ENCODE measurements around the gene SENP1. TPM values are rescaled to one million over a fixed set of nuclear protein-coding genes. Genes with fewer than 3 reads are reported as not detected.

Gene SENP1
- polyA plus RNA-seq, 1 donor from 2014 or later, result 14.0 TPM

DNA sequence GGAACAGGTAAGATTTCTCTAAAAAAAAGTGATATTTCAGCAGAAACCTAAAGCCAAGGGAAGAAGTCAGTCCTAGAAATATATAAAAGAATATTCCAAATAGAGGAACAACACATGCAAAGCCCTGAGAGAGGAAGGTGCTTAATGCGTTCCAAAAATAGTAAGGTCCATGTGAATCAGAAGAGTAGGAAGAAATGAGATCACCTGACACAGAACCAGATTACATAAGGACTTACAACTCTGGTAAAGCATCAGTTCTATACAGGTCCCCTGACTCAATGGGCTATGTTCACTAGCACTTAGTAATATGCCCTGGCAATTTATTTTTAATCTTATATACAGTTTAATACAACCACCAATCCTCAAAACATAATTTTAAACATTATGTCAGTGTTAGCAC lies 30.0 kb downstream of the SENP1 start:
- no peaks in the 10 kb centered on the region for H3F3A ChIP-seq (ENCODE audit: insufficient read depth, low read length, poor library complexity, severe bottlenecking)
- no peak overlapping the region for H3K4me2 ChIP-seq (ENCODE audit: low read length)
- H3K79me2 ChIP-seq (replicated peaks; ENCODE audit: insufficient read depth, low read length), result no peaks in the 10 kb centered on the region
- no peaks in the 10 kb centered on the region for H3K9me3 ChIP-seq (ENCODE audit: low read length)
- no peak overlapping the region for H3K4me3 ChIP-seq (ENCODE audit: low read length)
- TF ChIP-seq TAF1 (IDR thresholded peaks at IDR 0.05; ENCODE audit: low read depth), result no peak
- TF ChIP-seq, protein P1, sequence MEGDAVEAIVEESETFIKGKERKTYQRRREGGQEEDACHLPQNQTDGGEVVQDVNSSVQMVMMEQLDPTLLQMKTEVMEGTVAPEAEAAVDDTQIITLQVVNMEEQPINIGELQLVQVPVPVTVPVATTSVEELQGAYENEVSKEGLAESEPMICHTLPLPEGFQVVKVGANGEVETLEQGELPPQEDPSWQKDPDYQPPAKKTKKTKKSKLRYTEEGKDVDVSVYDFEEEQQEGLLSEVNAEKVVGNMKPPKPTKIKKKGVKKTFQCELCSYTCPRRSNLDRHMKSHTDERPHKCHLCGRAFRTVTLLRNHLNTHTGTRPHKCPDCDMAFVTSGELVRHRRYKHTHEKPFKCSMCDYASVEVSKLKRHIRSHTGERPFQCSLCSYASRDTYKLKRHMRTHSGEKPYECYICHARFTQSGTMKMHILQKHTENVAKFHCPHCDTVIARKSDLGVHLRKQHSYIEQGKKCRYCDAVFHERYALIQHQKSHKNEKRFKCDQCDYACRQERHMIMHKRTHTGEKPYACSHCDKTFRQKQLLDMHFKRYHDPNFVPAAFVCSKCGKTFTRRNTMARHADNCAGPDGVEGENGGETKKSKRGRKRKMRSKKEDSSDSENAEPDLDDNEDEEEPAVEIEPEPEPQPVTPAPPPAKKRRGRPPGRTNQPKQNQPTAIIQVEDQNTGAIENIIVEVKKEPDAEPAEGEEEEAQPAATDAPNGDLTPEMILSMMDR (IDR thresholded peaks at IDR 0.05; ENCODE audit: poor library complexity, severe bottlenecking), result no peak
- no peak for TF ChIP-seq RAD21 (conservative IDR thresholded peaks at IDR 0.05)
- no peak for TF ChIP-seq EP300 (conservative IDR thresholded peaks at IDR 0.05; ENCODE audit: poor library complexity, severe bottlenecking)
- TF ChIP-seq, protein P2, sequence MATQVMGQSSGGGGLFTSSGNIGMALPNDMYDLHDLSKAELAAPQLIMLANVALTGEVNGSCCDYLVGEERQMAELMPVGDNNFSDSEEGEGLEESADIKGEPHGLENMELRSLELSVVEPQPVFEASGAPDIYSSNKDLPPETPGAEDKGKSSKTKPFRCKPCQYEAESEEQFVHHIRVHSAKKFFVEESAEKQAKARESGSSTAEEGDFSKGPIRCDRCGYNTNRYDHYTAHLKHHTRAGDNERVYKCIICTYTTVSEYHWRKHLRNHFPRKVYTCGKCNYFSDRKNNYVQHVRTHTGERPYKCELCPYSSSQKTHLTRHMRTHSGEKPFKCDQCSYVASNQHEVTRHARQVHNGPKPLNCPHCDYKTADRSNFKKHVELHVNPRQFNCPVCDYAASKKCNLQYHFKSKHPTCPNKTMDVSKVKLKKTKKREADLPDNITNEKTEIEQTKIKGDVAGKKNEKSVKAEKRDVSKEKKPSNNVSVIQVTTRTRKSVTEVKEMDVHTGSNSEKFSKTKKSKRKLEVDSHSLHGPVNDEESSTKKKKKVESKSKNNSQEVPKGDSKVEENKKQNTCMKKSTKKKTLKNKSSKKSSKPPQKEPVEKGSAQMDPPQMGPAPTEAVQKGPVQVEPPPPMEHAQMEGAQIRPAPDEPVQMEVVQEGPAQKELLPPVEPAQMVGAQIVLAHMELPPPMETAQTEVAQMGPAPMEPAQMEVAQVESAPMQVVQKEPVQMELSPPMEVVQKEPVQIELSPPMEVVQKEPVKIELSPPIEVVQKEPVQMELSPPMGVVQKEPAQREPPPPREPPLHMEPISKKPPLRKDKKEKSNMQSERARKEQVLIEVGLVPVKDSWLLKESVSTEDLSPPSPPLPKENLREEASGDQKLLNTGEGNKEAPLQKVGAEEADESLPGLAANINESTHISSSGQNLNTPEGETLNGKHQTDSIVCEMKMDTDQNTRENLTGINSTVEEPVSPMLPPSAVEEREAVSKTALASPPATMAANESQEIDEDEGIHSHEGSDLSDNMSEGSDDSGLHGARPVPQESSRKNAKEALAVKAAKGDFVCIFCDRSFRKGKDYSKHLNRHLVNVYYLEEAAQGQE (IDR thresholded peaks at IDR 0.05; ENCODE audit: borderline replicate concordance), result no peak
- no peak for TF ChIP-seq POLR2AphosphoS5 (IDR thresholded peaks at IDR 0.05)
- no peak for TF ChIP-seq MXI1 (conservative IDR thresholded peaks at IDR 0.05; ENCODE audit: poor library complexity, severe bottlenecking)
- no peak for TF ChIP-seq EZH2 (IDR thresholded peaks at IDR 0.05; ENCODE audit: borderline replicate concordance, insufficient read depth, low read length, poor library complexity, severe bottlenecking)
- no peak for TF ChIP-seq SMC3 (conservative IDR thresholded peaks at IDR 0.05; ENCODE audit: poor library complexity)
- no peaks in the 10 kb centered on the region for H3K27me3 ChIP-seq (ENCODE audit: insufficient read depth, low read depth, low read length)
- H2AFZ ChIP-seq (ENCODE audit: low read depth, low read length), result no peak overlapping the region
- no peak overlapping the region for H3K27ac ChIP-seq (ENCODE audit: low read length)
- no peaks in the 10 kb centered on the region for H4K20me1 ChIP-seq (ENCODE audit: insufficient read depth)
- H3K9ac ChIP-seq (ENCODE audit: low read length), result no peak overlapping the region
- no peaks in the 10 kb centered on the region for H3K36me3 ChIP-seq (ENCODE audit: insufficient read depth, low read length)
- H3K9me2 ChIP-seq (ENCODE audit: insufficient read depth, low read length), result no peaks in the 10 kb centered on the region

DNA sequence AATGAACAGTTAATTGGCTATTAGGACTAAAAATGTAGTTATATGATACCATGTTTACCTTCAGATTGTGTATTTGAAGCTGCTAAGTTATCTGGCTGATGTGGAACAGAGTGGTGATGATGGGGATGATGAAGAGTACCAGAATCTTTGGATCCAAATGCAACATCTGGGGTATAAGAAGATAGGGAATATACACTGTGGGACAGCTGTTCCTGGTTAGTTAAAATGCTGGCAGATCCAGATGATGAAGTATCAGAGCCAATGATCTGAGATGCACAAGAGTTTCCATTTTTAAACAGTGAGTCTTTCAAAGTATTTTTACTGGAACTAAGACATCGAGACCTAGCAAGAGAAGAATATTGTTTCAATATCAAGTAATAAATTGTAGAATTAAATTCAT lies 31.6 kb downstream of the SENP1 start:
- Histone ChIP-seq H3K36me3 (ENCODE audit: insufficient read depth, low read length) (no peaks in the 10 kb centered on the region), H3K4me3 (ENCODE audit: low read length) (no peak overlapping the region), H3K9me3 (ENCODE audit: low read length) (no peaks in the 10 kb centered on the region), H3K9ac (ENCODE audit: low read length) (no peak overlapping the region), H3F3A (ENCODE audit: insufficient read depth, low read length, poor library complexity, severe bottlenecking) (no peaks in the 10 kb centered on the region), H3K27me3 (ENCODE audit: insufficient read depth, low read depth, low read length) (no peaks in the 10 kb centered on the region), H3K9me2 (ENCODE audit: insufficient read depth, low read length) (no peaks in the 10 kb centered on the region), H4K20me1 (ENCODE audit: insufficient read depth) (no peaks in the 10 kb centered on the region), H3K4me2 (ENCODE audit: low read length) (no peak overlapping the region), H3K79me2 (replicated peaks; ENCODE audit: insufficient read depth, low read length) (no peaks in the 10 kb centered on the region), H2AFZ (ENCODE audit: low read depth, low read length) (no peak overlapping the region), H3K27ac (ENCODE audit: low read length) (no peak overlapping the region)
- TF ChIP-seq TAF1 (IDR thresholded peaks at IDR 0.05; ENCODE audit: low read depth), result no peak
- no peak for TF ChIP-seq SMC3 (conservative IDR thresholded peaks at IDR 0.05; ENCODE audit: poor library complexity)
- no peak for TF ChIP-seq MXI1 (conservative IDR thresholded peaks at IDR 0.05; ENCODE audit: poor library complexity, severe bottlenecking)
- TF ChIP-seq EP300 (conservative IDR thresholded peaks at IDR 0.05; ENCODE audit: poor library complexity, severe bottlenecking), result no peak
- no peak for TF ChIP-seq POLR2AphosphoS5 (IDR thresholded peaks at IDR 0.05)
- TF ChIP-seq, protein P1 (IDR thresholded peaks at IDR 0.05; ENCODE audit: poor library complexity, severe bottlenecking), result no peak
- no peak for TF ChIP-seq RAD21 (conservative IDR thresholded peaks at IDR 0.05)
- TF ChIP-seq, protein P2 (IDR thresholded peaks at IDR 0.05; ENCODE audit: borderline replicate concordance), result no peak
- no peak for TF ChIP-seq EZH2 (IDR thresholded peaks at IDR 0.05; ENCODE audit: borderline replicate concordance, insufficient read depth, low read length, poor library complexity, severe bottlenecking)
